OCI-LY3 (cell line): ENCODE data around the gene EML1.

Experiments
- H2AFZ ChIP-seq: fragments of 200-600, 300-600 bp; shearing (Covaris generic); 2 replicates; pipeline ENCODE4 v1.6.0; 2014; ENCODE audit warnings: antibody characterized with exemption, low read depth, low read length
- H3K27ac ChIP-seq: fragments of 200-600, 300-600 bp; sonication (generic); 2 replicates; pipeline ENCODE4 v1.5.1; 2014; ENCODE audit warnings: mild to moderate bottlenecking, low read length, moderate library complexity, mixed read lengths
- H3K27me3 ChIP-seq: fragments of 200-600, 300-600 bp; sonication (generic); 2 replicates; pipeline ENCODE4 v1.6.1; 2014; ENCODE audit warnings: low read depth, low read length, mixed read lengths
- H3K36me3 ChIP-seq: fragments of 200-600, 300-600 bp; sonication (generic); replicated peaks from 2 replicates; pipeline ENCODE3; 2014; ENCODE audit warnings: low read depth, low read length, mixed read lengths
- H3K4me1 ChIP-seq: fragments of 300-600, 200-600 bp; sonication (generic); 2 replicates; pipeline ENCODE4 v1.6.1; 2014; ENCODE audit warnings: low read length, mixed read lengths
- H3K4me2 ChIP-seq: fragments of 200-600, 300-600 bp; sonication (generic); 2 replicates; pipeline ENCODE4 v1.6.1; 2014; ENCODE audit warnings: low read length, mixed read lengths
- H3K4me3 ChIP-seq: fragments of 300-600, 200-600 bp; sonication (generic); 2 replicates; pipeline ENCODE4 v1.5.1; 2014; ENCODE audit warnings: antibody characterized with exemption, mild to moderate bottlenecking, low read length, moderate library complexity
- H3K79me2 ChIP-seq: fragments of 300-600, 200-600 bp; shearing (Covaris generic); 2 replicates; pipeline ENCODE4 v1.6.1; 2014; ENCODE audit warnings: mild to moderate bottlenecking, low read length, mixed read lengths
- H3K9ac ChIP-seq: fragments of 300-600, 200-600 bp; shearing (Covaris generic); 2 replicates; pipeline ENCODE4 v1.6.0; 2014; ENCODE audit warnings: mild to moderate bottlenecking, low read length, moderate library complexity
- H3K9me3 ChIP-seq: fragments of 200-600, 300-600 bp; shearing (Covaris generic); 2 replicates; pipeline ENCODE4 v1.6.1; 2014; ENCODE audit warnings: low read length, mixed read lengths; ENCODE audit not compliant: insufficient read depth
- H4K20me1 ChIP-seq: fragments of 200-600, 300-600 bp; sonication (generic); 2 replicates; pipeline ENCODE4 v1.6.1; 2016; ENCODE audit warnings: low read length, mixed read lengths; ENCODE audit not compliant: insufficient read depth
- EZH2phosphoT487 ChIP-seq: fragments of 200-600 bp; shearing (Covaris generic); IDR thresholded peaks from 2 replicates; pipeline ENCODE4 v1.6.1; 2018; ENCODE audit warnings: antibody characterized with exemption, mixed run types, low read depth
- TF ChIP-seq, protein P1 (sequence below): fragments of 200-600, 300-600 bp; sonication (generic); IDR thresholded peaks from 2 replicates; pipeline ENCODE4 v1.5.1; 2014; ENCODE audit warnings: antibody characterized with exemption, low read length, low read depth

The EML1 gene

DNA sequence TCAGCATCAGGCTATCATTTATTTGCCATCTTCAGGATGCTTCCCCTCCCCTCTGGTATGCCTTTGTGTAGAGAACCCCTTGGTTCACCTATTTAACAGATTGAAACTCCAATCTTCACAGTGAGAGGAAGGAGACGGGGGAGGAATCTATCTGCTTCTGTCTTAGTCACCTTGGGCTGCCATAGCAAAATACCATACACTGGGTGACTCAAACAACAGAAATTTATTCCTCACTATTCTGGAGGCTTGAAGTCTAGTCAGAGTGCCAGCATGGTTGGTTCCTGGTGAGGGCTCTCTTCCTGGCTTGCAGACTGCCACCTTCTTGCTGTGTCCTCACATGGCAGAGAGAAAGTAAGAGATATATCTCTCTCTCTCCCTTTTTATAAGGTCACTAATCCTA, 13.5 kb upstream of the EML1 start:
- H3K4me2 ChIP-seq, result no peak overlapping the region
- no peak overlapping the region for H2AFZ ChIP-seq
- H3K9me3 ChIP-seq, result peaks cover 6% of the 10 kb centered on the region; the same call in 1 of the 2 replicates
- H4K20me1 ChIP-seq, result no peaks in the 10 kb centered on the region
- no peak for TF ChIP-seq EZH2phosphoT487
- TF ChIP-seq, protein P1, sequence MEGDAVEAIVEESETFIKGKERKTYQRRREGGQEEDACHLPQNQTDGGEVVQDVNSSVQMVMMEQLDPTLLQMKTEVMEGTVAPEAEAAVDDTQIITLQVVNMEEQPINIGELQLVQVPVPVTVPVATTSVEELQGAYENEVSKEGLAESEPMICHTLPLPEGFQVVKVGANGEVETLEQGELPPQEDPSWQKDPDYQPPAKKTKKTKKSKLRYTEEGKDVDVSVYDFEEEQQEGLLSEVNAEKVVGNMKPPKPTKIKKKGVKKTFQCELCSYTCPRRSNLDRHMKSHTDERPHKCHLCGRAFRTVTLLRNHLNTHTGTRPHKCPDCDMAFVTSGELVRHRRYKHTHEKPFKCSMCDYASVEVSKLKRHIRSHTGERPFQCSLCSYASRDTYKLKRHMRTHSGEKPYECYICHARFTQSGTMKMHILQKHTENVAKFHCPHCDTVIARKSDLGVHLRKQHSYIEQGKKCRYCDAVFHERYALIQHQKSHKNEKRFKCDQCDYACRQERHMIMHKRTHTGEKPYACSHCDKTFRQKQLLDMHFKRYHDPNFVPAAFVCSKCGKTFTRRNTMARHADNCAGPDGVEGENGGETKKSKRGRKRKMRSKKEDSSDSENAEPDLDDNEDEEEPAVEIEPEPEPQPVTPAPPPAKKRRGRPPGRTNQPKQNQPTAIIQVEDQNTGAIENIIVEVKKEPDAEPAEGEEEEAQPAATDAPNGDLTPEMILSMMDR, result no peak
- no peak overlapping the region for H3K9ac ChIP-seq
- no peaks in the 10 kb centered on the region for H3K79me2 ChIP-seq
- peaks cover 16% of the 10 kb centered on the region for H3K27me3 ChIP-seq
- peaks cover 2% of the 10 kb centered on the region for H3K4me1 ChIP-seq
- no peak overlapping the region for H3K4me3 ChIP-seq
- H3K36me3 ChIP-seq, result no peaks in the 10 kb centered on the region
- no peak overlapping the region for H3K27ac ChIP-seq

- Histone ChIP-seq H3K27me3 (peaks cover 13% of the 10 kb centered on the region), H4K20me1 (no peaks in the 10 kb centered on the region), H3K27ac (no peak overlapping the region), H3K9me3 (peaks cover 6% of the 10 kb centered on the region; the same call in 1 of the 2 replicates), H3K9ac (no peak overlapping the region), H3K4me2 (no peak overlapping the region), H3K79me2 (no peaks in the 10 kb centered on the region), H3K4me3 (no peak overlapping the region), H3K36me3 (no peaks in the 10 kb centered on the region), H3K4me1 (no peaks in the 10 kb centered on the region), H2AFZ (no peak overlapping the region)
- TF ChIP-seq EZH2phosphoT487, result no peak
- TF ChIP-seq, protein P1, result no peak
Observed at GRCh38 chr14:99780690-99781089, 12.5 kb upstream of the EML1 start.

GRCh38 chr14:99781091-99781490, 12.1 kb upstream of the EML1 start:
- H3K4me3 ChIP-seq, result no peak overlapping the region
- H4K20me1 ChIP-seq, result no peaks in the 10 kb centered on the region
- H3K79me2 ChIP-seq, result no peaks in the 10 kb centered on the region
- no peak overlapping the region for H3K4me2 ChIP-seq
- H2AFZ ChIP-seq, result no peak overlapping the region
- H3K9me3 ChIP-seq, result peaks cover 6% of the 10 kb centered on the region; the same call in 1 of the 2 replicates
- no peaks in the 10 kb centered on the region for H3K4me1 ChIP-seq
- TF ChIP-seq, protein P1, result no peak
- H3K27ac ChIP-seq, result no peak overlapping the region
- H3K36me3 ChIP-seq, result no peaks in the 10 kb centered on the region
- no peak overlapping the region for H3K9ac ChIP-seq
- H3K27me3 ChIP-seq, result peaks cover 10% of the 10 kb centered on the region; the same call in 1 of the 2 replicates

DNA sequence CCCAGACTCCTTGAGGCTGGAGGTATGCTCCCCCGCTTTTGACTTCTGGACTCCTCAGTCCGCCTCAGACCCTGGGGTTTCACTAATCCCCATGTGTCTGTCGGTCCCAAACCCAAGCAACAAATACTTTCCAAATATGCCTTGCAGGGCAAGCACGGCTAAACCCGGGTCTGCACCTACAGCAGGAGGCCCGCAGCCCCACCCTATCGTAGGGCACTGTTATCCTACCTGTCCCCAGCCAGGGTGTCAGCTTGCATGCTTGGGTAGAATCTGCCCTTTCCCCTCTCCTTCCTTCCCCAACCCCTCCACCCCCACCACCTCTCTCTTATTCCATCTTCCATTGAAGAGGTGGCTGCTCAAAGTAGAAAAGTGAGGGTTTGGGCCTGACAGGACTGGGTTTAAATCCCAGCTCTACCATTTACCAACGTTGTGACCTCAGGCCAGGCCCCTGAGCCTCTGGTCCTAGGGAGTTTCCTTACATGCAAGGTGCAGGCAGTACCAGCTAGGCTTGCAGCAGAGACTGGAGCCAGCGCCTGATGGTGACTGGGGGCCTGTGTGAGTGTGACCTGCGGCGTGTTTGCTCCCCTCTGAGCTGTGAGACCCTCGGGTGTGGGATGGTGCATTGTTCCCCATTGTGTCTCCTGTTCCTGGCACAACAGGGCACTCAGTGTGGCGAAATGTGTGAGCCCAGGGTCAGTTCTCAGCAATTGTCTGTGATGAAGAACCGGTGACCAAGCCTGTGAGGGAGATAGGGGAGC, 11.2 kb upstream of the EML1 start:
- no peaks in the 10 kb centered on the region for H4K20me1 ChIP-seq
- H3K4me1 ChIP-seq, result no peaks in the 10 kb centered on the region
- H3K9ac ChIP-seq, result no peak overlapping the region
- no peak overlapping the region for H3K27ac ChIP-seq
- TF ChIP-seq, protein P1, result no peak
- TF ChIP-seq EZH2phosphoT487, result no peak
- no peak overlapping the region for H3K4me2 ChIP-seq
- H3K9me3 ChIP-seq, result peaks cover 6% of the 10 kb centered on the region; the same call in 1 of the 2 replicates
- peaks cover 10% of the 10 kb centered on the region; the same call in 1 of the 2 replicates for H3K27me3 ChIP-seq
- no peak overlapping the region for H2AFZ ChIP-seq
- H3K36me3 ChIP-seq, result no peaks in the 10 kb centered on the region
- H3K4me3 ChIP-seq, result no peak overlapping the region
- H3K79me2 ChIP-seq, result no peaks in the 10 kb centered on the region
